HG03460 (cell line): ENCODE results near the gene PRAMEF5.
"Not testable (repeated sequence)": the region's sequence is repeated elsewhere in the genome, so short reads cannot be mapped to it uniquely, and the experiment has no call there.

ENCODE experiments used
- ATAC-seq: cut with Tn5 transposase; IDR thresholded peaks from one replicate; pipeline ENCODE4 v1.9.1; 2021; ENCODE audit not compliant: unreplicated experiment

Gene PRAMEF5

DNA sequence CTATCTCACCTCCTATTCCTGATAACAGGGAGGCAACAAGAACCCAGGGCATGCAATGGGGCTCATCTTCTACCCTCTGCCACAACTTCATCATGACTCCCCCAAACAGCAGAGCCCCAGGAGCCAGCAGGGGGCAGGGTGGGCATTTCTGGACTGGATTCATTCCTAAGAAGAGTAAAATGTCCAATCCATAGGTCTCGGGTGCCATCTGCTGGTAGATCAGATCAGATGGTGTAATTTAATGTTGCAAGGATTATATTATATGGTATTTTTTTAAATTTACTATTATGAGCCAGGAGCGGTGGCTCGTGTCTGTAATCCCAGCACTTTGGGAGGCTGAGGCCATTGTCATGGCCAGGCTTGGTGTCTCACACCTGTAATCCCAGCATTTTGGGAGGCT is 11.1 kb downstream of the PRAMEF5 start:
- ATAC-seq = not testable (repeated sequence)

GRCh38 chr1:13277016-13277415 is 23.0 kb downstream of the PRAMEF5 start:
- not testable (repeated sequence) for ATAC-seq

DNA sequence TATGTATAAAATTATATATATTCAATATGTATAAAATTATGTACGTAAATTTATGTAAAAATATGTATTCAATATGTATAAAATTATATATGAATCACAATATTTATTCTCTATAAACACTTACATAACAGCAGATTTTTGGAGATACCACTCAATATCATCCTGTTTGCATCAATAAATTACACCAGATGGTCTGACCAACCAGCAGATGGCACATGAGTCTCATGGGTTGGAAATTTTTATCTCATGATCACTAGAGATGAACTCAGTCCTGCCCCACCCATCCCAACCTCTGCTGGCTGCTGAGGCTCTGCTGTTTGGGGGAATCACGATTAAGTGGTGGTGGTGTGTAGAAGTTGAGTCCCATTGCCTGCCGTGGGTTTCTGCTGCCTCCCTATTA is 25.6 kb downstream of the PRAMEF5 start:
- not testable (repeated sequence) for ATAC-seq

- not testable (repeated sequence) for ATAC-seq
Measured at GRCh38 chr1:13285037-13285436, 31.0 kb downstream of the PRAMEF5 start, which contains the start of gene PRAMEF8. Gene PRAMEF8, minus strand, starts transcription at chr1:13285137. Its CDS starts 1,046 bp downstream, at chr1:13284091.

GRCh38 chr1:13289030-13289429 is 35.0 kb downstream of the PRAMEF5 start:
- ATAC-seq = not testable (repeated sequence)

- ATAC-seq = not testable (repeated sequence)
Measured at GRCh38 chr1:13297216-13297931, 43.4 kb downstream of the PRAMEF5 start.

GRCh38 chr1:13298699-13299098 is 44.7 kb downstream of the PRAMEF5 start:
- not testable (repeated sequence) for ATAC-seq

DNA sequence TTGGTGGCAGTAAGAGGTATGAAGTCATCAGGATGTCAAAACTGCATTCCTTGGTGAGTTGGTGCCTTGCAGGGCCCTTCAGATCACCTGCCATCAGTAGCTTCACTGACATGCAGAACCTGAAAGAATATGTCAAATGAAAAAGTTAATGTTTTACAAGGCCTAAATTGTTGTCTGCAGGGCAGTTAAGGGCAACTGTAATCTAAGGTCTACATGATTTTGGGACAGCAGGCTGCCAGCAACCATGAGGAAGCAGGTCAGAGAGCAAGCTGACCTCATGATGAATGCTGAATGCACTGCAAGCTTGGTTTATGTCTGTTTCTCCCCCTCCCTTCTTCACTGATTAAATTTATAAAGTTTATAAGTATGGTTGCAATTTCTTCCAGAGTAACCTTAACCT is 48.2 kb downstream of the PRAMEF5 start:
- not testable (repeated sequence) for ATAC-seq

DNA sequence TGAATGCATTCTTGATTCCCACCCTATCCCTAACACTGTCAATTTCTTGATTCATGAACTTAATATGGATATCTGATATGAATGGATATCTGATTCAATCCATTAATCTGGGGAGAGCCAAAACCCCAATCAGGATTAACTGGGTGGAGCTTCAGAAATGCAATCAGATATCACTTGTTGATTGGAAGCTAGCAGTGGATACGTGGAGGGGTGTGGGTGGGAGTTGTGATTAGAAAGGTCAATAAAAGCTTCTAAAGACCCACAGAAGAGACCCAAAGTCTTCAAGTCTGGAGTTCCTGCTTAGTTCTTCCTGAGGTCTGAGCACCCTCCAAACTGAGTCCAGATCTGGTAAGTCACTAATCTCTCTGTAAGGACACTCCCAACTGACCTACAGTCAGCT is 49.2 kb downstream of the PRAMEF5 start, which contains the start of gene PRAMEF33:
TSS of gene PRAMEF33 (plus strand) at position 301 of the 400 bp plus-strand sequence. CDS start 2,416 bp downstream, outside the sequence.
- not testable (repeated sequence) for ATAC-seq
